Colonic mucosa (tissue), 4 donors: ENCODE results near the gene GNG3. TPM values are rescaled to one million over a fixed set of nuclear protein-coding genes. Genes with fewer than 3 reads are reported as not detected.
A peak's percentile ranks its signal among the peaks of the same experiment; 100 is the strongest.
"Not testable (repeated sequence)": the region's sequence is repeated elsewhere in the genome, so short reads cannot be mapped to it uniquely, and the experiment has no call there.

Experiments used
- DNase-seq: peaks from one replicate; pipeline ENCODE4 v3.0.0-alpha.2; 2020
- H3K27ac ChIP-seq: fragments of 200-600 bp; one replicate; pipeline ENCODE4 v1.8.0; 2021
- H3K27me3 ChIP-seq: fragments of 200-600 bp; one replicate; pipeline ENCODE4 v1.8.0; 2021
- H3K36me3 ChIP-seq: fragments of 200-600 bp; one replicate; pipeline ENCODE4 v1.8.0; 2021
- H3K4me1 ChIP-seq: fragments of 200-600 bp; one replicate; pipeline ENCODE4 v1.8.0; 2021; ENCODE audit warnings: mild to moderate bottlenecking
- H3K4me3 ChIP-seq: fragments of 200-600 bp; one replicate; pipeline ENCODE4 v1.8.0; 2021
- H3K9ac ChIP-seq, 2 donors: one replicate each; pipeline ENCODE4 v1.7.0; 2013; ENCODE audit warnings: control low read depth in 2 of 2, low read depth in 2 of 2, low read length in 2 of 2
- H3K9me3 ChIP-seq: fragments of 200-600 bp; one replicate; pipeline ENCODE4 v1.8.0; 2021
- intact Hi-C: fragments of 100-400 bp; cut with DNase I; formaldehyde crosslinking; loops from one replicate; pipeline ENCODE4 v1.14.1; 2022
- total RNA-seq, 2 donors: library from RNA; stranded (reverse); fragmentation: NEBNext Ultra II Directional in 1 of 2; extraction: Animal tissue kit (Norgen Biotek cat#: 25700) in 1 of 2; gene quantifications; one replicate each; pipeline ENCODE4 v1.2.1, GENCODE V29; 2021
- TF ChIP-seq, protein P1 (sequence below): fragments of 200-600 bp; IDR thresholded peaks from one replicate; pipeline ENCODE4 v1.8.0; 2022; ENCODE audit warnings: antibody characterized with exemption, mild to moderate bottlenecking
- donor health status: healthy.
- donor health status: DM: no; HTN: no; CAD: no.
- donor health status: DM: no; HTN: no; CAD: no.

The GNG3 gene
- total RNA-seq, 2 donors from 2014 or later: 0.56 TPM; not detected in 1

DNA sequence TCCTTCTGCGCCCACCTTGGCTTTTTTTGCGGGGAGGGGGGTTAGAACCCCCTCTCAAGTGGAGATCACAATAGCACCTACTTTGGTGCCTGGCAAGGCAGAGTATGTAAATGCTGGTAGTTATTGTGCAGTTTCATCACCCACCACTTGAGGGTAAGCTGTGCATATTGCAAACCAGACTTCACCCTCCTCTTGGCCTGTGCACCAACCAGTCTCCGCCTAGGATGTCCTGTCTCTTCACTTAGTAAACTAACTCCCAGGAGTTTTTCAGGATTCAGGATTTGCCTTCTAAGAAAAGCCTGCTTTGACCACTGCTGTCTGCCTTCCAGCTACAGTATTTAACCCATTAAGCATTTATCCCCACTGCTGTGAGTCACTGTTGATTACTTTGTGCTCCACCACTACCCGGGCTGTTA is 26.6 kb upstream of the GNG3 start:
- TF ChIP-seq, protein P1, sequence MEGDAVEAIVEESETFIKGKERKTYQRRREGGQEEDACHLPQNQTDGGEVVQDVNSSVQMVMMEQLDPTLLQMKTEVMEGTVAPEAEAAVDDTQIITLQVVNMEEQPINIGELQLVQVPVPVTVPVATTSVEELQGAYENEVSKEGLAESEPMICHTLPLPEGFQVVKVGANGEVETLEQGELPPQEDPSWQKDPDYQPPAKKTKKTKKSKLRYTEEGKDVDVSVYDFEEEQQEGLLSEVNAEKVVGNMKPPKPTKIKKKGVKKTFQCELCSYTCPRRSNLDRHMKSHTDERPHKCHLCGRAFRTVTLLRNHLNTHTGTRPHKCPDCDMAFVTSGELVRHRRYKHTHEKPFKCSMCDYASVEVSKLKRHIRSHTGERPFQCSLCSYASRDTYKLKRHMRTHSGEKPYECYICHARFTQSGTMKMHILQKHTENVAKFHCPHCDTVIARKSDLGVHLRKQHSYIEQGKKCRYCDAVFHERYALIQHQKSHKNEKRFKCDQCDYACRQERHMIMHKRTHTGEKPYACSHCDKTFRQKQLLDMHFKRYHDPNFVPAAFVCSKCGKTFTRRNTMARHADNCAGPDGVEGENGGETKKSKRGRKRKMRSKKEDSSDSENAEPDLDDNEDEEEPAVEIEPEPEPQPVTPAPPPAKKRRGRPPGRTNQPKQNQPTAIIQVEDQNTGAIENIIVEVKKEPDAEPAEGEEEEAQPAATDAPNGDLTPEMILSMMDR: peak; percentile 27
- Histone ChIP-seq H3K9me3 (no peaks in the 10 kb centered on the region), H3K36me3 (no peaks in the 10 kb centered on the region), H3K27ac (no peak overlapping the region), H3K4me1 (peaks cover 11% of the 10 kb centered on the region), H3K9ac (peak overlapping the region in 1 of 2 donors; percentile 56), H3K27me3 (no peaks in the 10 kb centered on the region), H3K4me3 (no peak overlapping the region)
- intact Hi-C loops: no loop called here
- DNase-seq: peak; percentile 59

DNA sequence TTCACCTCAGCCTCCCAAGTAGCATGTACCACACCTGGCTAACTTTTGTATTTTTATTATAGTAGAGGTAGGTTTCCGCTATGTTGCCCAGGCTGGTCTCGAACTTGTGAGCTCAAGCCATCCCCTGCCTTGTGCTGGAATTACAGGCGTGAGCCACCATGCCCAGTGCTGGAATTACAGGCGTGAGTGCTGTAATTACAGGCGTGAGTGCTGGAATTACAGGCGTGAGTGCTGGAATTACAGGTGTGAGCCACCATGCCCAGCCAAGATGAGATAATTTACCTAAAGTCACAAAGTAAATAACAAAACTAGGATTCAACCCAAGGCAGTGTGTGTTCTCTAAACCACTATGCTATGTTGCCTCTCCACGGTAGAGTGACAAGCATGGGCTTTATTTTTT is 25.0 kb upstream of the GNG3 start:
- H3K4me3 ChIP-seq: no peak overlapping the region
- no peaks in the 10 kb centered on the region for H3K27me3 ChIP-seq
- no peak for DNase-seq
- H3K27ac ChIP-seq: no peak overlapping the region
- no peak overlapping the region for H3K9ac ChIP-seq
- H3K36me3 ChIP-seq: no peaks in the 10 kb centered on the region
- no peaks in the 10 kb centered on the region for H3K9me3 ChIP-seq
- TF ChIP-seq, protein P1: no peak
- peaks cover 8% of the 10 kb centered on the region for H3K4me1 ChIP-seq
- intact Hi-C loops: no loop called here

DNA sequence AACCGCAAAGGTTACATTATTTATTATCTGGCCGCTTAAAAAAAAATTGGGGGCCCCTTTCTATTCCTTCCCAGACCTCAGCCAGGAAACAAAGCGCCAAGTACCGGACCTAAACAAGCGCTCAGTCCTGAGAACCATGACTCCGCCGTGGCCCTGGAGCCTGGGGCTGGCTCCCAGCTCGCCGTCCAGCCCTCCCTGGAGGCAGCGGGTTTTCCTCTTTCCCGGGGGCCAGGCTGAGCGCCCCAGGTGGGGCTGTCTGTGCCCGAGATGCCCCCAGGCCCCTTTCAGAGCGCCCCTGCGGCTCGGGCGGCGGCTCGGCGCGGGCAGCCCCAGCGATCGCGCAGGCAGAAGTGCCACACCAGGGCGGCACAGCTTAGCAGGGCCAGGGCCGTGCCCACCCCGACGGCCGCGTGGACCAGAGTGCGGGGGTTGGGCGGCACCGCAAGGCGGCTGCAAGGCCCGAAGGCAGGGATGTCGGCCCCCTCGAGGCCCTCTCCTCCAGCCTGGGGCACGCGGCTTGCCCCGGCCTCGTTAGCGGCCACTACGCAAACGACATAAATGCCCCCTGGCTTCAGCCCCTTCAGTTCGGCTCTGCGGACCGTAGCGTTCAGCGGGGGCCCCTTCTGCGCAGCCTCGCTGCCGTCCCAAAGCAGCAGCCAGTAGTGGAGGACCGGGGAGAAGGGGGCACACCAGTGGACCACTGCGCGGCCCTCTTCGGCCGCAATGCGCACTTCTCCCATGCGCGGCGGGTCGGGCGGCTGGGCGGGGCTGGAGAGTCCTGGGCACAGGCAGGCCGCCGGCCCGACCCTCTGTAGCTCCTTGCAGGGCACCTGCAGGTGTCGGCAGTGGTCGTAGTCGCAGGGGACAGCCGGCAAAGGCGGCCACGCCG is 19.7 kb upstream of the GNG3 start:
- Histone ChIP-seq H3K9me3 (no peaks in the 10 kb centered on the region), H3K27me3 (peaks cover 8% of the 10 kb centered on the region), H3K4me1 (no peaks in the 10 kb centered on the region), H3K4me3 (peak overlapping the region; percentile 10), H3K27ac (peak overlapping the region; percentile 32), H3K36me3 (no peaks in the 10 kb centered on the region), H3K9ac (peak overlapping the region; percentile 12 to 32)
- TF ChIP-seq, protein P1: no peak
- DNase-seq: no peak
- intact Hi-C loops: no loop called here

DNA sequence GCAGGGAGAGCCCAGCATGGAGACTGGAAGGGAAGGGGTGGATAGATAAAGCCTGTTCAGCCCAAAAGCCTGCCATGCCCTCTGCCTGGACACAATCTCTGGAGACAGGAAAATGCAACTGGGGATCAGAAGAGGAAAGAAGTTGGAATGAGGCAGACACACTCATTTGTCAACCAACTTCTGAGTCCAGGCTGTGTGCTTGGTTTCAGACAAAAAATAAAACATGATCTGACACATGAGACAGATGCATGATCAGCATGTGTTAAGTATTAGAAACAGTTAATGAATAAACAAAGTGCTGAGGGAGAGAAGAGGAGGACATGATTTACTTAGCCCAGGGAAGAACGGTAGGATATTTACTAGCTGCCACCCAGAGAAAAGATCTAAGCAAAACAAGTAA is 19.0 kb upstream of the GNG3 start:
- intact Hi-C loops: no loop called here
- Histone ChIP-seq H3K27me3 (peaks cover 8% of the 10 kb centered on the region), H3K9ac (peak overlapping the region in 1 of 2 donors; percentile 32), H3K4me3 (peak overlapping the region; percentile 10), H3K27ac (peak overlapping the region; percentile 32), H3K9me3 (no peaks in the 10 kb centered on the region), H3K4me1 (no peaks in the 10 kb centered on the region), H3K36me3 (no peaks in the 10 kb centered on the region)
- no peak for DNase-seq
- TF ChIP-seq, protein P1: no peak

DNA sequence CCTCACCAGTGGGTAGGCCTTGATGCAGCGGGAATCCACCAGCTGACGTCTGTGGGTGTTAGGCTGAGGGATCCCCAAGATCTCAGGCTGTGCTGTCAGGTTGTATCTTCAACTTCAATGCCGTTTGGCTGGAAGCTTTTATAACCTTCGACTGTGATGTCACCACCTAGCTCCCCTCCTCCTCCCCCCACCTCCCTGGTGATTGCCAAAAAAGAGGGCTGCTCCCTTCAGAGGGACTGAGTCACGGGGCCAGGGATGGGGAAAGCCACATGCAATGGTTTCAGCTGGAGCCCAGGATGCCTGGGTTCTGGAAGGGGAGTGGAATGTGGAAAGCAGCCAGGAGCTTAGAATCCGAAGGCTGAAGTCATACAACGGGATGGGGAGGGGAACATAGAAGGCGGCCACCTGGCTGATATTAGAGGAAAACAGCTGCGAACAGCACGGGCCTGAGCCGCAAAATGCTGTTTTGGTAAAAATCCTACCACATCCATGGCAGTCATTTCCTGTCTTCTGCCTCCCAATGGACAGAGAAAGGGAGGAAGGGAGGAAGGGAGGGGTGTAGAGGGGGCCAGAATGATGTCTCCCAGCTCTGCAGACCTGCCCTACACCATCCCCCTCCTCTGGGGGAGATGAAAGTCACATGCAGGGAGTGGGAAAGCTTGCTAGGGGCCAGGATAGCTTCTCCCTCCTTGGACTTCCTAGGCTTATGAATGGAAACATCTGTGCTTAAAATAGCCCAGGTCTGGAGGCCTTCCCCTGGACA is 17.9 kb upstream of the GNG3 start, which contains the start of gene LRRN4CL:
TSS of gene LRRN4CL (minus strand) at position 110 of the 763 bp plus-strand sequence. CDS start 1,022 bp downstream, outside the sequence.
- Histone ChIP-seq H3K27ac (peak within 1 kb of the TSS; percentile 32), H3K4me3 (peak within 1 kb of the TSS; percentile 10), H3K9ac (peak within 1 kb of the TSS; percentile 32 to 43), H3K27me3 (peaks cover 8% of the 10 kb centered on the region), H3K9me3 (no peaks in the 10 kb centered on the region), H3K36me3 (no peaks in the 10 kb centered on the region), H3K4me1 (no peaks in the 10 kb centered on the region)
- intact Hi-C loops: loop anchor here (10.0 kb wide), 2 partner anchors 95 to 295 kb away; partner anchors contain the start of gene TUT1
- TF ChIP-seq, protein P1: no peak
- peak; percentile 56 for DNase-seq

DNA sequence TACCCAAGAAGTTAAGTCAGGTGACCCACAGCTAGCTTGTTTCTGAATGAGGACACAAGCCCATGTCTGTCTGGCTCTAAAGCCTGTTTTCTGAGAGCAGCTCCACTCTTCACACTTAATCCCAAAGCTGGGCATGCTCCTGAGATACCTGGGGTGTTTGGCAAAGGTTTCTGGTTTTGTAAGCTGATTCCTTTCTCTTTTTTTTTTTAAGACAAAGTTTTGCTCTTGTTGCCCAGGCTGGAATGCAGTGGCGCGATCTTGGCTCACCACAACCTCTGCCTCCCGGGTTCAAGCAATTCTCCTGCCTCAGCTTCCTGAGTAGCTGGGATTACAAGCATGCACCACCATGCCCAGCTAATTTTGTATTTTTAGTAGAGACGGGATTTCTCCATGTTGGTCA is 13.9 kb upstream of the GNG3 start:
- not testable (repeated sequence) for H3K27ac ChIP-seq, H3K4me3 ChIP-seq, H3K36me3 ChIP-seq, H3K9ac ChIP-seq, H3K27me3 ChIP-seq, DNase-seq, H3K9me3 ChIP-seq, H3K4me1 ChIP-seq
- intact Hi-C loops: loop anchor here (10.0 kb wide), 2 partner anchors 99 to 299 kb away; partner anchors contain the start of gene TUT1
